ENCODE results near the gene MGP.
A peak's percentile ranks its signal among the peaks of the same experiment; 100 is the strongest.

The MGP gene

GRCh38 chr12:14885718-14886221 is at the start of gene MGP:
Gene MGP (minus strand): TSS chr12:14885854. CDS start chr12:14885791, 63 bp downstream.
- peak; percentile 28 for DNase-seq (ENCODE audit: low read depth)

DNA sequence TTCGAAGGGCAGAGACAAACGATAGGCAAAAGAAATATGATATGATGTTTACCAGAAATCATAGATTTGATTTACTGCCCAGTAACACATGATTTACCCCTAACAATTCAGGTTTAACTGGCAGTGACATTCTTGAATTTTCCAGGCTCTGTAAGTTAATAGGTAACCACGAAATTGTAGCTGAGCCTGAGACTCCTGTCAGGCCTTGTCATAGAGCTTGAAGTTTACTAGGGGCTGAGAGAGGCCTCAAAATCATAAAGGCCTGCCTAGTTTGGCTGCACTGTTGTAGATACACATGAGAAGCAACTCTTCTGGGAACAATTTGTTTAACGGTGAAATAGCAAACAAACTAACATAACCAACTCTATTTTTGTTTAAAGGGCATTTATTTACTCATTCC is 49.4 kb upstream of the MGP start:
- DNase-seq (ENCODE audit: low read depth): no peak

- no peak for DNase-seq (ENCODE audit: low read depth)
These were observed 48.9 kb upstream of the MGP start for GRCh38 chr12:14934511-14934910.

DNA sequence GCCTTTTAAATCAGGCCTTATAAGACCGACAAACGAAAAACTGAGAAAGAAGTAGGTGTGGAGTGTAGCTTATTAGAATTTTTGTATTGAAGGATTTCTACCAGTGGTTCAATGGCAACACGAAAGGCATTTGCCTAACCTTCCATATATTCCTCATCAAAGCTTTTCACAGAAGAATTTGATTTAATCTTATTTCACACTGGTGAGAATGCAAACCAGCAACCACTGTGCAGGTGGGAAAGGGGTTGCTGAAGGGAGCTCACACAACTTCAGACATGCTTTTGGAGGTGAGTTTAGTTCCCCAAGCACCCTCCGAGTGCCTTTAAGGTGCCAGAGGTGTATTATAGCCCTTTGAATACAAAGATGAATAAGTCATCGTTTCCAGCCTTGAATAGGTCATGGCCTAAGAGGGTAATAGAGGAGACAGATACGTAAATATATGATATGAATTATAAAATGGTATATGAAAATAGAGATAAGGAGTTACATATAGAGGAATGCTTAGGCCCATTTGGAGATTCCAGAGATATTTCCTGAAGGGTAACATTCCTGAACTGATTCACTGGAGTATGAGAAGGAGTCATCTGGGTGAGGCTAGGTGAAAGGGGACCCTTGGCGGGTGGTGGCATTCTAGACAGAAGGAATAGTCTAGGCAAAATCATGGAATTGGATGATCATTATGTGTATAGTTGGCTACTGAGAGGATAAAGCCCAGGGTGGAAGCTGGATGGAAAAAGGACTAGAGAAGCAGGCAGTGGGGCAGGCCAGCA is 46.3 kb upstream of the MGP start:
- DNase-seq (ENCODE audit: low read depth): no peak

DNA sequence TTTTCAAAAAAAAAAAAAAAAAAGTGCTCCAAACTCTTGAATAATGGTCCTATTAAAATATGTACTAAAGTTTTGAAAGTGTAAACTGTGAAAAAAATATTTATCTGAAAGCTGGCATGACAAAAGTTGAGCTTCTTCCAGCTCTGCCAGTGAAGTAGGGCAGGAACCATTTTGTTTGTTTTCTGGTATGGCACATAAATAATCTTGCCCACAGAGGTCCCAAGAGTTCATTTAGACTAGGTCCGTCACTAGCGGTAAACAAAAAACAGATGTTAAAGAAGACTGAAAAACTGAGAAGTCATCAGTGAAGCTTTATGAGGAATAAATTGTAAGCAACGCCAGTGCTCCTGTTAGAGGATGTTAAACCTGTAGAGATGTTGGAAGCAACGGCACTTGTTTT is 45.7 kb upstream of the MGP start:
- DNase-seq (ENCODE audit: low read depth): peak; percentile 90

- peak; percentile 65 for DNase-seq (ENCODE audit: low read depth)
These were observed 44.6 kb upstream of the MGP start for GRCh38 chr12:14930299-14930698.

- no peak for DNase-seq (ENCODE audit: low read depth)
These were observed 43.3 kb upstream of the MGP start for GRCh38 chr12:14928931-14929330.

- DNase-seq (ENCODE audit: low read depth): no peak
These were observed 41.6 kb upstream of the MGP start for GRCh38 chr12:14927267-14927666.

DNA sequence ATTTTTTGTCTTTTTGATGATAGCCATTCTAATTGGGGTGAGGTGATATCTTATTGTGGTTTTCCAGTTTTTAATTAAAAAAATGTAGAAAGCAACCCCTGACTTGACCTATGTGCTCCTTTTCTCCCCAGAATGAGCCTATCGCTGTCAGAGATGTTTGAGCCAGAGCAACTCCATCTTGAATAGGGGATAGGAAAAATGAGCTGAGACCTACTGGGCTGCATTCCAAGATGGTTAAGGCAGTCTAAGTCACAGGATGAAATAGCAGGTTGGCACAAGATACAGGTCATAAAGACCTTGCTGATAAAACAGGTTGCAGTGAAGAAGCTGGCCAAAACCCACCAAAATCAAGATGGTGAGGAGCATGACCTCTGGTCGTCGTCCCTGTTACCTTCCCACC is 38.9 kb upstream of the MGP start:
- DNase-seq (ENCODE audit: low read depth): no peak

- no peak for DNase-seq (ENCODE audit: low read depth)
These were observed 38.3 kb upstream of the MGP start for GRCh38 chr12:14923944-14924343.

- DNase-seq (ENCODE audit: low read depth): no peak
These were observed 35.6 kb upstream of the MGP start for GRCh38 chr12:14921218-14921617.

- no peak for DNase-seq (ENCODE audit: low read depth)
These were observed 34.9 kb upstream of the MGP start for GRCh38 chr12:14920475-14921126.

- DNase-seq (ENCODE audit: low read depth): no peak
These were observed 33.8 kb upstream of the MGP start for GRCh38 chr12:14919455-14919854.

GRCh38 chr12:14915736-14916135 is 30.1 kb upstream of the MGP start:
- no peak for DNase-seq (ENCODE audit: low read depth)

- no peak for DNase-seq (ENCODE audit: low read depth)
These were observed 27.7 kb upstream of the MGP start for GRCh38 chr12:14913381-14913781.

DNA sequence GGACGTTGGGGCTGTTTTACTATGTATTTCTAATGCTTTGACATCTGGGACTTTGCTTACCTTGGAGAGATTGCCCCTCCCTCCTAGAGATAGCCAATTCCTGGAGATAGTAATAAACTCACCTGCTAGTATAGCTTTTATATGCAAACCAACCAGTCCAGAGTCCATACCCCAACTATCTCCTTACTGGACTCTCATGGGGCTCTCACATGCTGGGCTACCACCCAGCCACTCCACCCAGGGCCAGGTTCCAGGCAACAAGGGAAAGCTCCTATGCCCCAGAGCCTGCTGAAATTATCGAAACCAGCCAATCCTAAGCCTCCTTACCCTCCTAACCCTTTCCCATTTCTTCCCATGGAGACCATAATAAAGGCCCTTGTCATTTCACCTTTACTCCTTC is 25.5 kb upstream of the MGP start:
- no peak for DNase-seq (ENCODE audit: low read depth)

DNA sequence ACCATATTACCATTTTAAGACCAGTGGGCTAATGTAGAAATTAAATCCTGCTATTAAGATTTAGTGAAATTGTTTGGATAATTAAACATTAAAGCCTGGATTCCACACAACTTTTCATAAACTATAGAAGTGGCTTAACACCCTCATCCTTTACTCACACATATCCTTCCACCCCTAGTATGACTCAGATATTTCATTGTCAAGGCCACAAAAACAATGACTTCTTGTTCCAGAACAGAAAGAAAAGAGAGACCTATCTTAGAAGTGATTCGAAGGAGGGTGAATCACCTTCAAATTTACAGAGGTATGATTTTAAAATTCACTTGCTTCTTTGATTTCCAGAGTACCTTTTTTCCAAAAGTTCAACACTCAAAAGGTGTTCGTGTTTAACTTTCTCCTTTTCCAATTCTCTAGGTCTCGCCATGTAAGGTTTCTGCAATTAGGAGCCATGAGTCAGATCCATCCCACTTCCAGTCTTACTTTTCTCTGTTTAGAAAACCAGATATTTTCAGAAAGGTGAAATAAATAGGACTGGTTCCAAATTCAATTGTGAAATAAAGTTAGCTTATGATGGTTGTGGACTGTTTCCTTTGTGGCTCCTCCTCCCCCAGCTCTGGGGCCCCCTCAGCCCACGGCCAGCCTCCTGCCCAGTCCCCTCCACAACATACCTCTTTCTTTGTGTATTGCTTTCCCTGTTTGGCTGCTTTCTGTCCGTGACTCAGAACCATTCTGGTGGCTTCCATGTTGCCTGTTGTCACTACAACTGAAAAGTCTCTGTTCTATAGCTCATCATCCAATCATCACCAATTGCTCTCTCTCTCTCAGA is 24.6 kb upstream of the MGP start:
- DNase-seq (ENCODE audit: low read depth): no peak

DNA sequence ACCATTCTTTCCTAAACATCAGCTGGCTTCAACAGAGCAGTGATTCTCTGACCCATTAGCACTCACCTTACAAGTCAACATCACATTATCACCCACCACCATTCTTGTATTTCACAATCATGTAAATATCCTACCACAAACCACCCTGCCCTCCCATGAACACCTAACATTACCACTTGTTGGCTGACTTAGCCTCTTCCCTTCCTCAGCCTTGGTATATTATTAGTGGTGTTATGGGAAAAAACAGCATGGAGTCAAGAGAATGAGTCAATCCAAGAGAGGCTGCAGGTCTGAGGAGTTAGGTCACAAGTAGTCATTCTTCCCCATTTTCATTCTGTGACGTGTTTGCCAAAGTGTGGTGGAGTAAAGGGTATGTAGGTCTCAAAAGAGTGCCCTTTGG is 22.3 kb upstream of the MGP start:
- DNase-seq (ENCODE audit: low read depth): no peak

DNA sequence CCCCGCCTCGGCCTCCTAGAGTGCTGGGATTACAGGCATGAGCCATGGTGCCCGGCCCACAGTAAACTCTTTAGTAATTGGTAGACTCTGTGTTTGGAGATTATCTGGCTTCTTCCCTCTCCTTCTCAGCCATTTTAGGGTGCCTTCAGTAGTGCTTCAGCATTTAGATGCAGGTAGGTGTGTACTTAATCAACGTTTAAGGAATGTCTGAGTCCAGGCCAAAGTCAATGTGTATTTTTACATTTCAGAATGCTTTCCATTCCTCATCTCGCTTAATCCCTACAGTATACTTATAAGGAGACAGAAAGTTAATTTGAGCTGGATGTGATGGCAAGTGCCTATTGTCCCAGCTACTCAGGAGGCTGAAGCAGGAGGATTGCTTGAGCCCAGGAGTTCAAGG is 20.5 kb upstream of the MGP start:
- no peak for DNase-seq (ENCODE audit: low read depth)

GRCh38 chr12:14905269-14906004 is 19.8 kb upstream of the MGP start:
- no peak for DNase-seq (ENCODE audit: low read depth)

- no peak for DNase-seq (ENCODE audit: low read depth)
These were observed 19.2 kb upstream of the MGP start for GRCh38 chr12:14904854-14905253.
